IgD-negative memory B cell (primary cell): ENCODE data around the gene HOXA5. TPM values are rescaled to one million over a fixed set of nuclear protein-coding genes. Genes with fewer than 3 reads are reported as not detected.

Source experiments
- H3K27ac Mint-ChIP-seq, 3 donors: one replicate each; pipeline ENCODE4 v1.8.0; 2020 to 2022; ENCODE audit warnings: mild to moderate bottlenecking in 3 of 3, mixed read lengths in 3 of 3, moderate library complexity in 1 of 3
- H3K27me3 Mint-ChIP-seq: one replicate; pipeline ENCODE4 v1.8.0; 2021; ENCODE audit warnings: mixed read lengths
- H3K36me3 Mint-ChIP-seq: one replicate; pipeline ENCODE4 v1.8.0; 2020; ENCODE audit warnings: mild to moderate bottlenecking, mixed read lengths
- H3K4me1 Mint-ChIP-seq, 3 donors: one replicate each; pipeline ENCODE4 v1.8.0; 2020 to 2022; ENCODE audit warnings: mixed read lengths in 3 of 3, mild to moderate bottlenecking in 1 of 3
- H3K4me3 Mint-ChIP-seq, 4 donors: one replicate each; pipeline ENCODE4 v1.8.0; 2020 to 2022; ENCODE audit warnings: mild to moderate bottlenecking in 4 of 4, mixed read lengths in 4 of 4, moderate library complexity in 3 of 4
- H3K9me3 Mint-ChIP-seq, 3 donors: one replicate each; pipeline ENCODE4 v1.8.0; 2020 to 2021; ENCODE audit warnings: mixed read lengths in 3 of 3, mild to moderate bottlenecking in 1 of 3
- polyA plus RNA-seq: library from polyadenylated mRNA; unstranded; fragments of 300-500 nt; fragmentation: Illumina TruSeq; gene quantifications from one replicate; pipeline ENCODE4 v1.2.3, GENCODE V29; 2021

HOXA5 gene
- polyA plus RNA-seq, 1 donor from 2014 or later = not detected

DNA sequence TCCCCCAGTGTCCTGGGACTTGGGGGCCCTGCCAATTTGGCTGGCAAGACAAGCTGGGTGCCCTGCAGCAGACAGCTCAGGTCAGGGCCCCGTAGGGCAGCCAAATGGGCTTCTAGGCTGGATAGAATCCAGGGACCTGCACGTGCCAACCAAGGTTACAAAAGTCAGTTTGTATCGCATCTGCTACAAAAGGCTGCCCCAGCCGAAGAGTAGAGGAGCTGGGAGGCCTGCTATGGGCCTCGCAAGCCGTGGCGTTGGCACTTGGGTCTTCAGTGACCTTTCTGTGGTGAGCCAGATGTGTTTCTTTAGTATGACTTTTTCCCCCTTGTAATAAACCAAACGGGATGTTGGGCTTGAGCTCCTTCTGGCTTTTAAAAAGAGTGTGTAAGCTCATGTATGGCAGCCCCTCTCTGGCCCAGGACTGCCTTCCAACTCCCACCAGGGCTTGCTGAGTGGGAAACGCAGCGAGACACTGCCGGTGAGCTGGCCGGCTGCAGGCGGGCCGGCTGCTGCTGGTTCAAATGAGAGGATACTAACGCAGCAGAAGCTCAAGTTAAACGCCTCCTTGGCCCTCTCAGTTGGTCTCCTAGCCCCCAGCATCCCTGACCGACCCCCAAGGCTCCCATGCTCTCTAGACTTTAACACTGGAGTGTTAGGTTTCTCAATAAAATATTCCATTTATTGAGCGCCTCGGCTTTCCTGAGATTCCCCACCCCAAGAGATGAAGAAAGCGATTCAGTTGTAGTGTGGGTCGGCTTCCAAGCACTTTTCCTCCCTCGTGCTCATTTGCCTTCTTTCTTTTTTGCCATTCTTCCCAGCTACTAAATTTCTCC, 33.7 kb upstream of the HOXA5 start:
- Mint-ChIP-seq H3K27ac (peak overlapping the region in 1 of 3 donors; percentile 95), H3K4me1 (peaks cover 4 to 10% (median 10%) of the 10 kb centered on the region in 3 donors), H3K27me3 (peaks cover 37% of the 10 kb centered on the region), H3K9me3 (peaks cover 0 to 4% (median 0%) of the 10 kb centered on the region in 3 donors), H3K4me3 (peak overlapping the region in 1 of 4 donors; percentile 81), H3K36me3 (no peaks in the 10 kb centered on the region)

DNA sequence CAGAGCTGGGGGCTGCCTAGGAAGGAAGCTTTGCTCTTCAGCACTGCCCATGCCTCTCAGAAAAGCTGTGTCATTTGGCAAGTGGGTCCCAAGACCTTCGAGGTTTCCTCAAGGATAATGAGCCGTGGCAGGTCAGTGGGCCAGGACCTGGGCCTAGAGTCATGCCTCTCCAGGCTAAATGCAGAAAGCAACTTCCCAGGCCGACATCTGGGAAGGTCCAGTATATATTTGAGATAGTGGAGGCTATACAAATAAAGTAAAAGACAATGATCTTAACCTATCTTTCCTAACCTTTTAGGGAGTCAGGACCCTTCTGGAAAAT, 33.0 kb upstream of the HOXA5 start:
- Mint-ChIP-seq H3K27me3 (peaks cover 44% of the 10 kb centered on the region), H3K4me1 (peaks cover 8 to 17% (median 14%) of the 10 kb centered on the region in 3 donors), H3K4me3 (peak overlapping the region in 1 of 4 donors; percentile 50), H3K9me3 (peaks cover 0 to 7% (median 0%) of the 10 kb centered on the region in 3 donors), H3K36me3 (peaks cover 2% of the 10 kb centered on the region), H3K27ac (peak overlapping the region in 1 of 3 donors; percentile 94)

DNA sequence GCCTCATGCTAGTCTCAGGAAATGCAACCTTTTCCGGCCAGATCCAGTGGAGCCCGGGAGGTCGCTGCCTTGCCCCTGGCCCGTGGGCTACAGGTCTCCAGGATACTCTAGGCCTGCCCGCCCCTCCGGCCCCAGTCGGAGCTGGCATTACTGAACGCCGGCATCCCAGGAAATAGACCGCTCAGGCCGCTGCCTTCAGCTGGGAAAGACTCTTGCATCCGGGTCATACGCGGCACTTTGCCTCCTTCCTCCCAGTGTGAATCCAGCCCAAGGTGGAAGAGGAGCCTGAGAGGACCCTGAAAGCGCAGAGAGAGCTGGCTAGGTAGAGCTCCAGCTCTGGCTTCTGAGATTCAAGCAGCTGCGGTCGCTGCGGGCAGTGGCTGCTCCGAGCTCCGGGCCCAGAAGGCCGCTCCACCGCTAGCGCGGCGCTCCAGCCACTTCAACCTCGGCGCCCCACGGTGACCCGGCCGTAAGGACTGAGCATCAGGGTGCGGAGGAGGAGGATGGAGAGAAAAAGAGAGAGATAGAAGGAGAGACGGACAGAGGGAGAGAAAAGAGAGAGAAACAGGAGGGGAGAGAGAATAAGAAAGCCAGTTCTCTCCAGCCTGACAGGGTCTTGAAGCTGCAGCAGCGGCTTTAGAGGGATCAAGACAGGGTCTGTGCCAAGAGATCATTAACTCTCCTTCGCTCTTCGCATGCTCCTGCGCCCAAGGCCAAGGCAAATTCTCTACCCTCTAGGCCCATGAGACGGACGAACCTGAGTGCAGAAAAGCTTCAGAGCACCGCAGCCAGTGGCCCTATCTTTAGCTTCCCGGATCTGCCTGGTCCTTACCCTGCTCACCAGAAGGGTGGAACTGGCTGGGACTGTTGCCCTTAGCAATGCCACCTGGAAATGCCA, 32.4 kb upstream of the HOXA5 start:
- Mint-ChIP-seq H3K4me1 (peaks cover 8 to 20% (median 14%) of the 10 kb centered on the region in 3 donors), H3K4me3 (peak overlapping the region in 1 of 4 donors; percentile 50), H3K27ac (peak overlapping the region in 1 of 3 donors; percentile 94), H3K36me3 (peaks cover 2% of the 10 kb centered on the region), H3K27me3 (peaks cover 44% of the 10 kb centered on the region), H3K9me3 (peaks cover 0 to 7% (median 0%) of the 10 kb centered on the region in 3 donors)

DNA sequence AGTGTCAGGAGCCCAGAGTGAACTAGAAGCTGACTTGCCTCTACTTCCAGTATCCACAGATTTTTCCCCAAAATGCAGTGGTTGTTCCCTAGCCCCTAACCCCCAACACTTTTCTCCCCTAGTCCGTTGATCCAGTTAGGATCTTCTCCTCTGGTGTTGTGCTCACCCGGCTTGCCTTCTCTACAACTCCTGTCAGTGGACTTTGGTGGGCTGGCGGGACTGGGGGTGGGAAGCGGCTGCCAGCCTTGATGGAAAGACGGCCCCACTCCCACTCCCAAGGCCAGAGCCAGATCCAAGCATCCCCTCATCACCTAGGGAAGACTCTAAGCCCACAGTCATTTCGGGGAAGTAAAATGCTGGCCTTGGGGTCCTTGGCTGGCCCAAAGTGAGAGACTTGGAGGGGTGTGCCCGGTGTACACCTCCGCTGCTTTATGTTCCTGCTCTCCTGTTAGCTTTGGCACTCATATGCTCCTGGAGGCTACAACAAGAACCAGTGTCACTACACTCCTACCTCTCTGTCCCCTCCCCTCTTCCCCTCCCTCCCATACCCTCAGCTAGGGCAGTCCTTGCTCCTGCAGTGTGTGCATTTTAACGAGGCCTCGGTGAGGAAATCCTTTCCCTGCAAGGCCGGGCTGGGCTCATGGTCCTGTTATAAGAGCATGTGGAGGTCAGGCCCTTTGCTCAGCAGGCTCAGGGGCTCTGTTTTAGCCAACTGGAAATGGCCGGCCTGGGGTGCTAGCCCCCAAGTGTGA, 31.6 kb upstream of the HOXA5 start:
- H3K4me1 Mint-ChIP-seq = peaks cover 8 to 20% (median 11%) of the 10 kb centered on the region in 3 donors
- H3K4me3 Mint-ChIP-seq = peak overlapping the region in 3 of 4 donors; percentile 52 to 75 (median 58)
- H3K27ac Mint-ChIP-seq = peak overlapping the region; percentile 86 to 94 (median 93)
- peaks cover 2% of the 10 kb centered on the region for H3K36me3 Mint-ChIP-seq
- H3K27me3 Mint-ChIP-seq = peaks cover 41% of the 10 kb centered on the region
- H3K9me3 Mint-ChIP-seq = peaks cover 0 to 5% (median 0%) of the 10 kb centered on the region in 3 donors

DNA sequence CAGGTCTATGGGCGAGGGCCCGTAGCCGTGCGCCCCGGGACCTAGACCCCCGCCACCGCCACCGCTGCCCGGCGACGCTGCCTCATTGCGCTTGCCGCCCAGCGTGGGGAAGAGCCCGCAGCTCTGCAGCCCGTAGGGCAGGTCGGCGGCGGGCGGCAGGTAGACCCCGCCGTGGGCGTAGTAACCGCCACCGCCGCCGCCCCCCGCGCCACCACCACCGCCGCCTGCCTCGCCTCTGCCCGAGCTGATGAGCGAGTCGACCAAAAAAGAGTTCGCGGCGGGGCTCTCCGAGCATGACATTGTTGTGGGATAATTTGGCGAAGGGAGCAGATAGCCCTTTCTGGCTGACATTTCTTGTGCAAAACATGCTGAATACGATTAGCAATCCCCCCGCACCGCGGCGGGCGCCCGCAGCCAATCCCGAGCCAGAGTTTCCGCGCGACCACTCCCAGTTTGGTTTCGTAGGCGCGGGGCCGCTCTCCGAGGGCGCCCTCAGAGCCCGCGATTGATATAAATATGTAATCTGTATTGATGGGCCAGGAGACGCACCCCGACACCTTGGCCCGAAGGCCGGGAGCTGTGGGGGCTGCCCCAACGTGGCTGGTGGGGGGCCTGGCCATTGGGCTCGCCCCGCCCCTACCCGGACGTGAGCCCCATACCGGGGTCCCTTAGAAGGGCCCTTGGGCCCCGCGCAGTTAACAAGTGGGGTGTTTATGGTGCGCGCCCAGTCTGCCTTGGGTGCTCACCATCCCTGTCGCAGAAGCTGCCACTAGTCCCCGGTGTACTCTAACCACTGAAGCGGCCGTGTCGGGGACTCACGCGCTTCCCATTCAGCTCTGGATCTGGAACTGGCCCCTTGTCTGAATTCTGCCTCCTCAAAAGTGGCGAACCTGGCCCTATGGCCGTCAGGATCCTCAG, 30.7 kb upstream of the HOXA5 start, which contains the start of gene HOXA10:
Gene HOXA10, minus strand, starts transcription at position 365 of the 918 bp plus-strand sequence. Its CDS starts 14 bp downstream, at position 351.
- Mint-ChIP-seq H3K4me3 (peak within 1 kb of the TSS; percentile 54 to 75 (median 63)), H3K27me3 (peaks cover 34% of the 10 kb centered on the region), H3K4me1 (peaks cover 7 to 20% (median 7%) of the 10 kb centered on the region in 3 donors), H3K36me3 (peaks cover 2% of the 10 kb centered on the region), H3K27ac (peak within 1 kb of the TSS; percentile 86 to 98 (median 93)), H3K9me3 (peaks cover 0 to 5% (median 0%) of the 10 kb centered on the region in 3 donors)

DNA sequence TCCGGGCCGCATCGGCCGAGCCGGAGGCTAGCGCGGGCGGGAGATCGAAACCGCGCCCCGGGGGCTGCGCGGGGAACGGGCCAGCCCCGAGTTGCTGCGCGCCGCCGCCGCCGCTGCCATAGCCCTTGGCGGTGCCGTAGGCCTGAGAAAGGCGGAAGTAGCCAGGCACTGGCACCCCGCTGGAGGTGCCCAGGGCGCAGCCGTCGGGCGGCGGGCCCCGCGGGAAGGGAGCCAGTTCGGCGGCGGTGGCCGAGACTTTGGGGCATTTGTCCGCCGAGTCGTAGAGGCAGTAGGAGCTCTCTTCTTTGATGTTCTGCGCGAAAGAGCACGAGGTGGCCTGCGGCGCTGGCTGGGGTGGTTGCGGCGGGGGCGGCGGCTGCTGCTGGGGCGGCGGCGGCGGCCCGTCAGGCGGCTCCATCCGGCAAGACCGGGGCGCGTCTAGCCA, 30.1 kb upstream of the HOXA5 start:
- peaks cover 7 to 20% (median 10%) of the 10 kb centered on the region in 3 donors for H3K4me1 Mint-ChIP-seq
- H3K27me3 Mint-ChIP-seq = peaks cover 40% of the 10 kb centered on the region
- H3K9me3 Mint-ChIP-seq = peaks cover 0 to 8% (median 0%) of the 10 kb centered on the region in 3 donors
- peak overlapping the region in 2 of 4 donors; percentile 45 to 54 for H3K4me3 Mint-ChIP-seq
- peak overlapping the region in 1 of 3 donors; percentile 92 for H3K27ac Mint-ChIP-seq
- peaks cover 2% of the 10 kb centered on the region for H3K36me3 Mint-ChIP-seq

DNA sequence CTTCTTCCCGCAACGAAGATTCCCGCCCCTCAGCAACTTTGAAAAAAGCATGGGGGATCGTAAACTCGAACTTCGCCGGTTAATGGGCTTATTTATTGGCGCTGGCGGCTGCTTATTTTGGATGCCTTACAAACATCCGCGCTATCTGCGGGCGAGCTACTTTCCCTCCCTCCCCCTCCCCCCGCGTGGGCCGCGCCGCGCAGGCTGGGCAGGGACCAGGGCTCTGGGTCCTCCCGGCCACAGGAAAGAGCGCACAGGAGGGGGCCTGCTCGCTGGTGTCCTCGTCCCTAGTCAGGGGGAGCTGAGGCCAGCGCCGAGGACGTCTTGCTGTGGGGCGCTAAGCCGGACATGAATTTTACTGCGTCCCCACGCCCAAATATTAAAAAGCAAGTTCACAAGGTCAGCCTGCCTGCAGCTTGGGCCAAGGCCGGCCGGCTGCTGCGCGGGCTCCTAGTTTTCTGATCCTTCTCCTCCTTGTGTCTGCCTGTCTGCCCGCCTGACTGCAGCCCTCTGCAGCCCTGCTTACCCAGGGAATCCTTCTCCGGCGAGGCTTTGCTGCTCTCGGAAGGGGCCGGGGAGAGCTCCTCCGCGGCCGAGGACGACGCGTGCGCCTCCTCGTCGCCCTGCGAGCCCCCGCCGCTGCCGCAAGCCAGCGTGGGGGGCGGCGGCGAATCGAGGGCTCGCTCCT, 29.5 kb upstream of the HOXA5 start:
- Mint-ChIP-seq H3K9me3 (peaks cover 0 to 8% (median 0%) of the 10 kb centered on the region in 3 donors), H3K27me3 (peaks cover 44% of the 10 kb centered on the region), H3K4me1 (peaks cover 7 to 16% (median 10%) of the 10 kb centered on the region in 3 donors), H3K27ac (peak overlapping the region in 2 of 3 donors; percentile 92 to 98), H3K36me3 (peaks cover 2% of the 10 kb centered on the region), H3K4me3 (peak overlapping the region in 2 of 4 donors; percentile 45 to 86)

DNA sequence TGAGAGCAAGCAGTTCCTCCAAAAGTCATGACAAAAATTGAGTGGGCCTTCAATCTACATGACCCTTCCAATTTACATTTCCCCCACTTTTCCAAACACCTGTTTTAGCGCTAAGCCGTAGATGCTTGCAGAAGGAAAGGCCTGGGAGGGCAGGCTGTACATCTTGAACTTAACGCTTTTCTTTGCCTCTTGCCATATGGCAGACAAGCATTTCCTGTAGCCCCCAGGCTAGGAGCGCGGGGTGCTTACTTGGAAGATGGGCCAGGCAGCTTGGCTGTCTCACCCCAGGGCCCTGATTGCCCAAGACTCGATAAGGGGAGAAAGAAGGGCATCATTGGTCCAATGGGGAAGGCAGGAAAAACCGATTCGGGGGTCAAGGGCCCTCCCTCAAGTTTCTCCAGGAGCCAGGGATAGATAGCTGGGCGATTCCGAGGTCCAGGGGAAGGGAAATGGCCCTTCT, 28.9 kb upstream of the HOXA5 start:
- Mint-ChIP-seq H3K4me1 (peaks cover 7 to 12% (median 10%) of the 10 kb centered on the region in 3 donors), H3K27me3 (peaks cover 49% of the 10 kb centered on the region), H3K4me3 (peak overlapping the region in 3 of 4 donors; percentile 60 to 86 (median 85)), H3K27ac (peak overlapping the region; percentile 92 to 98 (median 96)), H3K36me3 (peaks cover 2% of the 10 kb centered on the region), H3K9me3 (peaks cover 0 to 8% (median 0%) of the 10 kb centered on the region in 3 donors)

DNA sequence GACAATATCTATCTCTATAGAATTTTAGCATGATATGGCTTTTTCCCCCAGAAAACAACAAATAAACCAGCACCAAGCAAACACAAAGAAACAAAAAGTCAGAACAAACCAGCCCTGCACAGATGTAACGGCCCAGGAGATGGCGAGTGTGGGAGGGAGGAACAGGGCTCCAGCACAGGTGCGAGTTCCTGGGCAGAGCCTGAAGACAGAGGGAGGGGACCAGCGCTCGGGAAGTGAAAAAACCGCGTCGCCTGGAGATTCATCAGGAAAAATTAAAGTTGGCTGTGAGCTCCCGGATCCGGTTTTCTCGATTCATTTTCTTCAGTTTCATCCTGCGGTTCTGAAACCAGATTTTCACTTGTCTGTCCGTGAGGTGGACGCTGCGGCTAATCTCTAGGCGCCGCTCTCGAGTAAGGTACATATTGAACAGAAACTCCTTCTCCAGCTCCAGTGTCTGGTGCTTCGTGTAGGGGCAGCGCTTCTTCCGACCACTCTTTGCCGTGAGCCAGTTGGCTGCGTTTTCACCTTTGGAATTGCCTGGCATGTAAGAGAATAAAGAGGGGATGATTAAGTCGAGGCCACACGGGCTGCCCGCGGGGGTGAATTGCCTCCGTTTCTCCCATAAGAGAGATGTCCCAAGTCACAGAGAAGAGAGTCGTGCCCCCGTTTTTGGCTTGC, 28.3 kb upstream of the HOXA5 start:
- peak overlapping the region; percentile 51 to 91 (median 73) for H3K4me3 Mint-ChIP-seq
- H3K27me3 Mint-ChIP-seq = peaks cover 52% of the 10 kb centered on the region
- peaks cover 7 to 12% (median 10%) of the 10 kb centered on the region in 3 donors for H3K4me1 Mint-ChIP-seq
- H3K9me3 Mint-ChIP-seq = peaks cover 0 to 10% (median 0%) of the 10 kb centered on the region in 3 donors
- H3K36me3 Mint-ChIP-seq = peaks cover 2% of the 10 kb centered on the region
- H3K27ac Mint-ChIP-seq = peak overlapping the region; percentile 92 to 98 (median 96)

DNA sequence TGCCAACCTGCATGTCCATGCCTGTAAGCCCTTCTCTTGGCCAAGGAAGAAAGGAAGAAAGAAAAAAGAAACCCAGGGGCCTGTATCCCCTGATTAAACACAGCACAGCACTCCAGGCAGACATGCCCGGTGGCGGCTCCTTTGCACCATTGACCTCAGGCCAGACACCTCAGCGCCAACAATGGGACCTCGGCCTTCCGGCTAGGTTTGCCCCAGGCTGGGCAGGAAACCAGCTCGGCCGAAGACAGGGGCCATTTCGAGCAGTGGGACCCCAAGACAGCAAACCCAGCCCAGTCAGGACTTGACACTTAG, 27.8 kb upstream of the HOXA5 start:
- Mint-ChIP-seq H3K36me3 (peaks cover 2% of the 10 kb centered on the region), H3K27ac (peak overlapping the region; percentile 27 to 98 (median 92)), H3K4me3 (peak overlapping the region in 2 of 4 donors; percentile 60 to 91), H3K4me1 (peaks cover 7 to 12% (median 10%) of the 10 kb centered on the region in 3 donors), H3K27me3 (peaks cover 51% of the 10 kb centered on the region), H3K9me3 (peaks cover 0 to 10% (median 0%) of the 10 kb centered on the region in 3 donors)

DNA sequence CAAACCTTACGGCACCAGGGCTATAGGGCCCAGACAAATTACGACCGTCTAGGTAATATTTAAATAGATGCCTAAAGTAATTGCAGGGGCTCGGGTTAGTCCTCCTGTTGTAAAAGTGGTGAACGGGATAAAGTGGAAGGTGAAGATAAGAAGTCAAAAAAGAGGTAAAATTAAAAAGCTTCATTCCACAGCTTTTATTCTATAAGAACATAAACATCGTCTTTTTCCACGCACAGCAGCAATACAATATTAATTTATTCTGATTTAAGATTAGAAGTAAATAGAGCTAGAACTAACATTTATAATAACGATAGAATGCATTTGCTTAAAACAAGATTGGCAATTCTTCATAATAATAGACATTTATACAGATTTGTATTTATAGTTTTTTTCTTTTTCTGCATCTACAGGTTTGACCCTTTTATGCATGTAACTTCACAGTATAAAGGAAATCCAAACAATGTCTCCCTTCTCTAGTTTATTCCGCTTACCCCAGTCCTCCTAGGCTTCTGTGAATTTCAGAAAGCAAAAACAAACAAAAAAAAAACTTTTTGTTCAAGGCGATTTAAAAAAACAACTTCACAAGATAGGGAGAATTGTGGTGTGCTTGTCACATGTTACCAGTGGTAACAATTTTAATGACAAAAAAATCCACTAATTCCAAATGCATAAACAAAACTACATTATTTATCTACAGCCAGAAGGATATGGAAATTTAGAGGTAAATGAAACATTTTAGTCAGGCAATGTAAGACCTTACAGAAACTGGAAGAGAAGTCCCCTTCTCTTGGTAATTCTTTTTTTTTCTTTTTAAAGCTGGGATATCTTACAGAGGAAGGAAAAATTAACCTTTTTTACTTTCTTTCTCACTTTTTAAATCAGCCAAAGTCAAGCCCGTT, 27.2 kb upstream of the HOXA5 start:
- Mint-ChIP-seq H3K27ac (peak overlapping the region; percentile 63 to 98 (median 80)), H3K9me3 (peaks cover 0 to 13% (median 0%) of the 10 kb centered on the region in 3 donors), H3K4me1 (peaks cover 7 to 12% (median 10%) of the 10 kb centered on the region in 3 donors), H3K4me3 (peak overlapping the region in 3 of 4 donors; percentile 17 to 62 (median 60)), H3K36me3 (peaks cover 2% of the 10 kb centered on the region), H3K27me3 (peaks cover 48% of the 10 kb centered on the region)
